ENCODE measurements around the gene SLC35F2.
A peak's percentile ranks its signal among the peaks of the same experiment; 100 is the strongest.

DNA sequence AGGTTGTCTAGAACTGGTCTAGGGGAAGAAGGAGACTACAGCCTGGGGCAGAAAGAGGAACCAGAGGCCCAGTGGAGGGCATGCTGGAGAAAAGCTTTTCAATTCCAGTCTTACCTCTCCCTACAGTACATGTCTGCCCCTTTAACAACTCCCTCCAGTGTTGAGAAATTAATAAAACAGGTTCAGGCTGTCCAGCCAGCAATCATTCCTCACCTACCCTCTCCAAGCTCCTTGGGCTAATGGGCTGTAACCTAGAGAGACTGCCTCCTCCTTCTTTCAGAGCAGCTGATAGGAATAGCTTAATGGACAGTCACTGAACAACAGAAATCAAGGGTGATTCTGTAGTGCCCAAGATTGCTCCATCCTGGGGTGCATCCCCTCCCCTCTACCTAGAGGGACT, 8.8 kb downstream of the SLC35F2 start:
- TF ChIP-seq, protein P1, sequence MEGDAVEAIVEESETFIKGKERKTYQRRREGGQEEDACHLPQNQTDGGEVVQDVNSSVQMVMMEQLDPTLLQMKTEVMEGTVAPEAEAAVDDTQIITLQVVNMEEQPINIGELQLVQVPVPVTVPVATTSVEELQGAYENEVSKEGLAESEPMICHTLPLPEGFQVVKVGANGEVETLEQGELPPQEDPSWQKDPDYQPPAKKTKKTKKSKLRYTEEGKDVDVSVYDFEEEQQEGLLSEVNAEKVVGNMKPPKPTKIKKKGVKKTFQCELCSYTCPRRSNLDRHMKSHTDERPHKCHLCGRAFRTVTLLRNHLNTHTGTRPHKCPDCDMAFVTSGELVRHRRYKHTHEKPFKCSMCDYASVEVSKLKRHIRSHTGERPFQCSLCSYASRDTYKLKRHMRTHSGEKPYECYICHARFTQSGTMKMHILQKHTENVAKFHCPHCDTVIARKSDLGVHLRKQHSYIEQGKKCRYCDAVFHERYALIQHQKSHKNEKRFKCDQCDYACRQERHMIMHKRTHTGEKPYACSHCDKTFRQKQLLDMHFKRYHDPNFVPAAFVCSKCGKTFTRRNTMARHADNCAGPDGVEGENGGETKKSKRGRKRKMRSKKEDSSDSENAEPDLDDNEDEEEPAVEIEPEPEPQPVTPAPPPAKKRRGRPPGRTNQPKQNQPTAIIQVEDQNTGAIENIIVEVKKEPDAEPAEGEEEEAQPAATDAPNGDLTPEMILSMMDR (IDR thresholded peaks at IDR 0.05; ENCODE audit: insufficient read depth, low read length): no peak
- TF ChIP-seq POLR2AphosphoS5 (IDR thresholded peaks at IDR 0.05; ENCODE audit: low read depth): no peak
- TF ChIP-seq, protein P2, sequence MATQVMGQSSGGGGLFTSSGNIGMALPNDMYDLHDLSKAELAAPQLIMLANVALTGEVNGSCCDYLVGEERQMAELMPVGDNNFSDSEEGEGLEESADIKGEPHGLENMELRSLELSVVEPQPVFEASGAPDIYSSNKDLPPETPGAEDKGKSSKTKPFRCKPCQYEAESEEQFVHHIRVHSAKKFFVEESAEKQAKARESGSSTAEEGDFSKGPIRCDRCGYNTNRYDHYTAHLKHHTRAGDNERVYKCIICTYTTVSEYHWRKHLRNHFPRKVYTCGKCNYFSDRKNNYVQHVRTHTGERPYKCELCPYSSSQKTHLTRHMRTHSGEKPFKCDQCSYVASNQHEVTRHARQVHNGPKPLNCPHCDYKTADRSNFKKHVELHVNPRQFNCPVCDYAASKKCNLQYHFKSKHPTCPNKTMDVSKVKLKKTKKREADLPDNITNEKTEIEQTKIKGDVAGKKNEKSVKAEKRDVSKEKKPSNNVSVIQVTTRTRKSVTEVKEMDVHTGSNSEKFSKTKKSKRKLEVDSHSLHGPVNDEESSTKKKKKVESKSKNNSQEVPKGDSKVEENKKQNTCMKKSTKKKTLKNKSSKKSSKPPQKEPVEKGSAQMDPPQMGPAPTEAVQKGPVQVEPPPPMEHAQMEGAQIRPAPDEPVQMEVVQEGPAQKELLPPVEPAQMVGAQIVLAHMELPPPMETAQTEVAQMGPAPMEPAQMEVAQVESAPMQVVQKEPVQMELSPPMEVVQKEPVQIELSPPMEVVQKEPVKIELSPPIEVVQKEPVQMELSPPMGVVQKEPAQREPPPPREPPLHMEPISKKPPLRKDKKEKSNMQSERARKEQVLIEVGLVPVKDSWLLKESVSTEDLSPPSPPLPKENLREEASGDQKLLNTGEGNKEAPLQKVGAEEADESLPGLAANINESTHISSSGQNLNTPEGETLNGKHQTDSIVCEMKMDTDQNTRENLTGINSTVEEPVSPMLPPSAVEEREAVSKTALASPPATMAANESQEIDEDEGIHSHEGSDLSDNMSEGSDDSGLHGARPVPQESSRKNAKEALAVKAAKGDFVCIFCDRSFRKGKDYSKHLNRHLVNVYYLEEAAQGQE (IDR thresholded peaks at IDR 0.05; ENCODE audit: insufficient replicate concordance, low read depth): no peak
- TF ChIP-seq GABPA (IDR thresholded peaks at IDR 0.05; ENCODE audit: low read depth): no peak
- TF ChIP-seq SPI1 (IDR thresholded peaks at IDR 0.05; ENCODE audit: borderline replicate concordance, low read depth): peak; percentile 68
